ENCODE measurements around the gene BTRC.

The BTRC gene

GRCh38 chr10:101576211-101576863 is 222.4 kb downstream of the BTRC start:
- Histone ChIP-seq H3K9me3 (ENCODE audit: severe bottlenecking) (no peaks in the 10 kb centered on the region), H3K27ac (ENCODE audit: poor library complexity, severe bottlenecking) (no peak overlapping the region), H3K4me1 (ENCODE audit: insufficient read depth, poor library complexity, severe bottlenecking) (no peaks in the 10 kb centered on the region), H3K36me3 (ENCODE audit: low read depth) (no peaks in the 10 kb centered on the region), H3K27me3 (ENCODE audit: insufficient read depth, poor library complexity, severe bottlenecking) (no peaks in the 10 kb centered on the region), H3K4me3 (ENCODE audit: severe bottlenecking) (no peak overlapping the region)
- no peak for TF ChIP-seq CTCF (IDR thresholded peaks at IDR 0.05; ENCODE audit: poor library complexity, severe bottlenecking)
- DNase-seq (ENCODE audit: low spot score) (no peak), ATAC-seq (ENCODE audit: low read depth) (no peak)

- Histone ChIP-seq H3K4me1 (ENCODE audit: insufficient read depth, poor library complexity, severe bottlenecking) (no peaks in the 10 kb centered on the region), H3K9me3 (ENCODE audit: severe bottlenecking) (no peaks in the 10 kb centered on the region), H3K36me3 (ENCODE audit: low read depth) (peaks cover 6% of the 10 kb centered on the region; the same call in 1 of the 2 replicates), H3K27me3 (ENCODE audit: insufficient read depth, poor library complexity, severe bottlenecking) (no peaks in the 10 kb centered on the region), H3K4me3 (ENCODE audit: severe bottlenecking) (no peak overlapping the region), H3K27ac (ENCODE audit: poor library complexity, severe bottlenecking) (no peak overlapping the region)
- DNase-seq (ENCODE audit: low spot score) = no peak
- no peak for TF ChIP-seq CTCF (IDR thresholded peaks at IDR 0.05; ENCODE audit: poor library complexity, severe bottlenecking)
- ATAC-seq (ENCODE audit: low read depth) = no peak
These were observed 223.3 kb downstream of the BTRC start for GRCh38 chr10:101577121-101577871.

GRCh38 chr10:101578192-101578591 is 224.2 kb downstream of the BTRC start:
- H3K36me3 ChIP-seq (ENCODE audit: low read depth) = peaks cover 6% of the 10 kb centered on the region; the same call in 1 of the 2 replicates
- no peaks in the 10 kb centered on the region for H3K27me3 ChIP-seq (ENCODE audit: insufficient read depth, poor library complexity, severe bottlenecking)
- H3K27ac ChIP-seq (ENCODE audit: poor library complexity, severe bottlenecking) = no peak overlapping the region
- DNase-seq (ENCODE audit: low spot score) (no peak), ATAC-seq (ENCODE audit: low read depth) (no peak)
- no peaks in the 10 kb centered on the region for H3K4me1 ChIP-seq (ENCODE audit: insufficient read depth, poor library complexity, severe bottlenecking)
- no peak overlapping the region for H3K4me3 ChIP-seq (ENCODE audit: severe bottlenecking)
- TF ChIP-seq CTCF (IDR thresholded peaks at IDR 0.05; ENCODE audit: poor library complexity, severe bottlenecking) = no peak
- no peaks in the 10 kb centered on the region for H3K9me3 ChIP-seq (ENCODE audit: severe bottlenecking)

- DNase-seq (ENCODE audit: low spot score) (peak; percentile 52), ATAC-seq (ENCODE audit: low read depth) (no peak)
- Histone ChIP-seq H3K36me3 (ENCODE audit: low read depth) (peaks cover 10% of the 10 kb centered on the region), H3K4me3 (ENCODE audit: severe bottlenecking) (no peak overlapping the region), H3K27me3 (ENCODE audit: insufficient read depth, poor library complexity, severe bottlenecking) (no peaks in the 10 kb centered on the region), H3K9me3 (ENCODE audit: severe bottlenecking) (no peaks in the 10 kb centered on the region), H3K27ac (ENCODE audit: poor library complexity, severe bottlenecking) (no peak overlapping the region), H3K4me1 (ENCODE audit: insufficient read depth, poor library complexity, severe bottlenecking) (no peaks in the 10 kb centered on the region)
- no peak for TF ChIP-seq CTCF (IDR thresholded peaks at IDR 0.05; ENCODE audit: poor library complexity, severe bottlenecking)
These were observed 225.0 kb downstream of the BTRC start for GRCh38 chr10:101578803-101579515.

Measured in RWPE2 (cell line).